Left hindlimb (tissue), 1 donor: ENCODE measurements around the gene SPESP1.
"Not testable (repeated sequence)": the region's sequence is repeated elsewhere in the genome, so short reads cannot be mapped to it uniquely, and the experiment has no call there.

Experiments used
- DNase-seq: peaks from one replicate; pipeline ENCODE4 v3.0.0-alpha.2; 2018

SPESP1 gene

GRCh38 chr15:68930268-68931022, at the start of gene SPESP1:
SPESP1 (plus strand) TSS chr15:68930525; CDS start chr15:68930654, 129 bp downstream.
- peak; percentile 67 for DNase-seq

DNA sequence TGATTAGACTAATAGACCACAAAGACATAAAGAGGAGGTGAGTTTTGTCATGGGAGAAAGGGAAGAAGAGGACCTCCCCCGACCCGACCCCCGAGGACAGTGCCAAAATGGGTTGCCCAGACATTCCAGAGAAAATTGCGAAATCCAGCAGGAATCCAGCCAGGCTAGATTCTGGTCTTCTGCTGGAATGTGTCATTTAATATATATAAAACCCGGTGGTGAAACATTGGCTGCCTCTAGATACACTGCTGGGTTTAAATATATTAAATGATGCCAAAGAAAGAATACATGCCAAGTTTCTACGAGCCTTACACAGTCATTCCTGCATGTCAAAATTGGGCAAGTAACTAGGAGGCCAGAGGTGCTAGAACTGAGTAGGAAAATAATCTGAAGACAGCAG, 45.3 kb upstream of the SPESP1 start:
- DNase-seq, result peak; percentile 72

- DNase-seq, result no peak
Measured at GRCh38 chr15:68887120-68887519, 43.2 kb upstream of the SPESP1 start.

DNA sequence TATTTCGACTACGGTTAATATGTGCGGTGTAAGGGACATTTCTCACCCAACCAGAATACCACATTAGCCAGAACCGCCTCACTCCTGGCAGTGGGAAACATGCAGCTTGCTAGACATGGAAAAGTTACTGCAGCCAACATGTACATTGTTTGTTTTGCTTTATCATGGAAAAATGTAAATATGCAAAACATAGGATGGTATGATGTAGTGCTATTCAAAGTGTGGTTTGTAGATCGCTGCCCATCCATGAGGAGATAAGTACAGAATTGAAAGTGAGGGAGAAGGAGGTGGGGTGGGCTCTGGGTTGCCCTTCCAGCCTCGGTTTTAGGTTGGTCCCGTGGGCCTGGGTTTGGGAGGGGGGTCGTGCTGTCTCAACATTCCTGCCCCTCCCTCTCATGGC, 42.5 kb upstream of the SPESP1 start:
- no peak for DNase-seq

DNA sequence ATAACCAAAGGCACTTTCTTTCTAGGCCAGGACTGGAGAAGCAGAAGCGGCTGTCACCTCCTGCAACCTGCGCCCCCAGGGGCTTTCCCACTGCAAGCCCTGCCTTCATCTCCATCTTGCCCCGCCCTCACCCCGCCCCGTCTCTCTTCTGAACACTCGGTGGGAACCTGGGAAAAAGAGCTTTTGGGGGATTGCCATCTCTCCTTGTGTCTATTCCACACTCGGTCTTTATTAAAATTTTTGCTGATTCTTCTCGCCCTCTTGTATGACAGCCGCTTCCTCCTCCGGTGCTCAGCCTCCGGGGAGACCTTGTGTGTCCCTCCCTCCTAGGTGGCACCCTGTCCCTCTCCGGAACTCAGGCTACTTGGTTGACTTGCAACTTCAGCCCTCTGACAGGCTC, 41.9 kb upstream of the SPESP1 start:
- DNase-seq, result no peak

- no peak for DNase-seq
Measured at GRCh38 chr15:68894208-68894607, 36.1 kb upstream of the SPESP1 start.

DNA sequence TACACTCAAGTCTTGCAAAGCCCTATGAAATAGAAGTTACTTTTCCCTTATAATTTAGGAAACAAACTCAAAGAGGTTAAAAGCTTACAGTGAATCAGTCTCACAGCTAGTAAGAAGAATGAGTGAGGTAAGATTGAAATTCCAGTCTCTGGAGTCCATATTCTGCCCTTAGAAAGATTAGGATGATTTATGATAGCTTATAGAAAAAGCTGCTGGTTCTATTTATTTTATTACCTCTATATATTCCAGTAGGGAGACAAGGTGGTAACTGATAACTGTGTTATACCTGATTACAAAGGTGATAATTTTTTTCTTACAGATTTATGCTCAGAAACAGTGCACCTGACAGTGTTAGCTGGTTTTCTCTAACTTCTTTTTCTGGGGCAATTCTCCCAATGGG, 34.1 kb upstream of the SPESP1 start:
- DNase-seq, result no peak

- DNase-seq, result no peak
Measured at GRCh38 chr15:68897016-68897415, 33.3 kb upstream of the SPESP1 start.

DNA sequence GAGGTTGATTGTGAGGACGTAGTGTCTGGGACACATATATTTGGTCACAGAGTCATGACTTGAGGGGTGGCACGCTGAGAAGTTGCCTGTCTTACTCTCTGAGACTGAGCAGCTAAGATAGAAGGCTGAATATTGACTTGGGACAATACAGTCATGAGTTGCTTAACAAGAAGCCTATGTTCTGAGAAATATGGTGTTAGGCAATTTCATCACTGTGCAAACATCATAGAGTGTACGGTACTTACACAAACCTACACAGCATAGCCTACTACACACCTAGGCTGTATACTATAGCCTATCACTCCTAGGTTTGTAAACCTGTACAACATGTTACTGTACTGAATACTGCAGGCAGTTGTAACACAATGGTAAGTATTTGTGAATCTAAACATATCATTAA, 30.3 kb upstream of the SPESP1 start:
- no peak for DNase-seq

- DNase-seq, result no peak
Measured at GRCh38 chr15:68907396-68907923, 22.9 kb upstream of the SPESP1 start.

DNA sequence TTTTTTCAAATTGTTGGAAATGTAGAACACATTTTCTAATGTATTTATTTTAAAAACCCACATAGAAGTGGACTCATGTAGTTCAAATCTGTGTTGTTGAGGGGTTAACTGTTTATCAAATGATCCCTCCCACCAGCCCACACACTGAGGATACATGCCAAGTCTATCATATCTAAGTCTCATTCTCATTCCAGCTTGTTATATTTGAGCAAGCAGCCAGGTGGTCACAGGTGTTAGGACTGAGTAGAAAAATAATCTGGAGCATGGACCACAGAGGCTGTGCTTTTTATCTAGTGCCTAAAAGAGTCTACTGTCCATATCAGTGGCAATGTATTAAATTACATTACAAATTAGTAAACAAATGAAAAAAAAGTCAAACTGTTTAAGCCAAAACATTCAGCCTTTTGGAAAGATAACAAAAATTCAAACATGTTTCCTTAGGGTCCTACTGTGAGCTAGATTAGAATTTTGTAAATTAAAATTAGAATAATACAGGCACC, 20.7 kb upstream of the SPESP1 start:
- DNase-seq, result no peak

DNA sequence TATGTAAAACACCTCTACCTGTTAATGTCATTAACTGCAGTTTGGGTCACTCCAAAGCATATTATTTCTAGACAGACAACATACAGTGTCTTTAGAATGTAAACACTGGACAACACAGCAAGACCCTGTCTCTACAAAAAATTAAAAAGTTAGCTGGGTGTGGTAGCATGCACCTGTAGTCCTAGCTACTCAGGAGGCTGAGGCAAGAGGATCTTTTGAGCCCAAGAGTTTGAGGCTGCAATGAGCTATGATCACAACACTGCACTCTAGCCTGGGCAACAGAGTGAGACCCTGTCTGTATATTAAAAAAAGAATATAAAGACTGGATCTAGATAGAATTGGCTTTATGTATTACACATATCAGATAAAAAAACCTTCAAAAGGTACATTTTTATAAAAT, 20.0 kb upstream of the SPESP1 start:
- no peak for DNase-seq

DNA sequence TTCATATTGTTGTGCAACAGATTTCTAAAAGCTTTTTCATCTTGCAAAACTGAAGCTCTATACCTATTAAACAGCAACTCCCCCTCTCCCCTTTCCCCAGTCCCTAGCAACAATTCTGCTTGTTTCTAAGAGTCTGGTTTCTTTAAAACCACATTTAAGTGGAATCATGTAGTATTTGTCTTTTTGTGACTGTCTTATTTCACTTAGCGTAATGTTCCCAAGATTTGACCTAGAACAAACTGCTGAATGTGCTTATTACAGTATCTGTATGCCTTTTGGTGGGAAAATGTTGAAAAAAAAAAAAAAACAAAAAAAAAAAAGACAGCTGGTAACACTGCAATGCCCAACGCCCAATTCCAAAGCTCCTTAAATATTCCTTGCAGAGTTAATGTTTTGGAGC, 19.5 kb upstream of the SPESP1 start:
- no peak for DNase-seq

DNA sequence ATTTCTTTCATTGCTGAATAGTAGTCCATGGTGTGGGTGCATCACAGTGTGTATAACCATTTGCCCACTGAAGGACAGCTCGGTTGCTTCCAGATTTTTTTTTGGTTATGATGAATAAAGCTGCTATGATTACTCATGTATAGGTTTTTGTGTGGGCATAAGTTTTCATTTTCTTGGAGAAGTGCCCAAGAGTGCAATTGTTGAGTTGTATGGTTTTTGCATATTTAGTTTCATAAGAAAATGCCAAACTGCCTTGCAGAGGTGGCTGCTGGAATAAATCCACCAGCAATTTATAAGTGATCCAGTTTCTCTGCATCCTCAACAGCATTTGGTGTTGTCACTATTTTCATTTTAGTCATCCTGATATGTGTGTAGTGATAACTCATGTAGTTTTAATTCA, 8.4 kb upstream of the SPESP1 start:
- DNase-seq, result no peak

DNA sequence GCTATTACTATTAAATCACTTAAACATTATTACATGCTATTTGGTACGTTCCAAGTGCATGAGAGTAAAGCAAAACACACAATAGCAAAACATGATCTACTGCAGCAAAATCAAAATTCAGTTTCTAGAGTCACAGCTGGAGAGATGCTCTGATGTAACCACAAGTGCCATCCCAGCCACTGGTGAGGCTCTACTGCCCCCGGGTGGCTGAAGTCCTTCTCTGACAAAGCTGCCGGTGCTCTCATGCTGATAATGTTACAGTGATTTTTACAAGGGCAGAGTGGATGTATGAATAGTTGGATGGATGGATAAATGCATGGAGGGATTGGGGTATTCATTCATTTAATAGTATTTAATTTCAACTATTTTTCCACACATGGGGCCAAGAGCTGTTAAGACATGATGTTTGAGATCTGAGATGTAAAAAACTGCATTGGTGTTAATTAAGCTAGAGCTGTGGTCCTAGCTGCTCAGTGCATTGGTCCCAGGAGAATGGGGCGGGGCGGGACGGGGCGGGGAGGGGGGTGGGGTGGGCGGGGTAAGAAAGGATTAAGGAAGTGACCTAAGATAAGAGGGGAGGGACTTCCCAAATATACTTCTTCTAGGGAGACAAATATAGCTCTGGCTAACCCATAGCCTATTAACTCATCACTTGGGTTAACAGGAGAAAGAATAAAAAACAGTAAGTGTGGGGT, 5.3 kb upstream of the SPESP1 start:
- DNase-seq, result peak; percentile 86

GRCh38 chr15:68933001-68933400, 2.7 kb downstream of the SPESP1 start:
- no peak for DNase-seq

DNA sequence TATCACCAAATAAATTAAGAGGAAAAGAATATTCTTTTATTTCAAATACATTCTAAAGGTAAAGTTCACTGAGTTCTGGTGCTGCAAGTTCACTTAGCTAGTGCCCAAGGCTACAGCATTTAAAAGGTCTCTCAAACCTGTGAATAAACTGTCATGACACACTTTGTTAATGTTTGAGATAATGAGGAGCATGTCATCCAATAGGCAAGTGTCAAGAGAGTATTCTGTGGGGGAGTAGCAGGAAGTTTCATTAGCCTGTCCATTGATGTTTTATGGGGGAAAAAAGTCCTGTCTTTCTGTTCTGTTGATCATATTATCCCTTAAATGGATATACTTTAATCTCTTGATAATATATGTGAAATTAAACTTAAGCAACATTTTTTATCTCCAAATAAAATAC, 4.0 kb downstream of the SPESP1 start:
- DNase-seq, result no peak

GRCh38 chr15:68935400-68935937, 5.1 kb downstream of the SPESP1 start:
- DNase-seq, result no peak

DNA sequence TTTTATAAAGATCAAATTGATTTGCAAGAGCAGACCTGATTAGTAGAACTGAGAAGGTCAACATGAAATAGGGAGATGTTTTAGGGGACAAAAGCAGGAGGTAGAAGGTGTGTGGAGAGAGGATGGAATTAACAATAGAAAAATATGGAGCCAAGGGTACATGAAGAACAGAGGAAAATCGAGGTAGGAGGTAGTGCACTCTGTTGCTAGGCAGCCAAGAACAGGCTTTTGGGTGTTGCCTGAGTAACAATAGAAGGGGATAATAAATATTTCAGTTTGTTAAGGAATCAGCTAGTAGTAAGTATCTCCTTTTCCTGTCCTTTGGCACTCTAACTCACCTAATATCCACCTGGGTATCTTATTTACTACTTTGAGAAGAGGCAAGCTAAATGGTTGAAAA, 9.2 kb downstream of the SPESP1 start:
- no peak for DNase-seq

DNA sequence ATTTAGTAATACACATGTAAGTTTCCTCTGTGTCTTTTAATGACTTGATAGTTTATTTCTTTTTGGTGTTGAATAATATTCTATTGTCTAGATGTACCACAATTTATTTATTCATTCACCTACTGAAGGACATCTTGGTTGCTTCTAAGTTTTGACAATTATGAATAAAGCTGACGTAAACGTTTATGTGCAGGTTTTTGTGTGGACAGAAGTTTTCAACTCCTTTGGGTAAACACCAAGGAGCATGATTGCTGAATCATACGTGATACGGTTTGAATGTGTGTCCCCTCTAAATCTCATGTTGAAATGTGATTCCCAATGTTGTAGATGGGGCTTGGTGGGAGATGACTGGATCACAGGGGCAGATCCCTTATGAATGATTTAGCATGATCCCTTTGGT, 21.5 kb downstream of the SPESP1 start:
- DNase-seq, result no peak

DNA sequence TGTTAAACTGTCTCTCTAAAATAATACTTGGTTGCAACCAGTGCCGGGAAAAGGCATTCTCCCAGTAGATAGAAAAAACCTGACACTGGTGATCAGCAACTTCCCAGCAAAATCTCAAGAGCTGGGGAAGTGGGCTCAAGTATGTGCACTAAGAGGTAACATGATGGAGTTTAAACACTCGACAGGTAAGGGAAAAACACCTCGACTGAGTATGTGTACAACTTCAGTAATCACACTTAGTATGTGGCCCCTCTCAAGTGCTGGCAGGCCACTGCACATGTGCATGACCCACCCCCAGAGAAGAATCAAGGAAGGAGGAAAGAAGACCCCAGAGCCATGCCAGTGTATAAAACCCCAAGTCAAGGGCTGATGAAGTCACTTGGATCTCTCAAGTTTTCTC, 27.4 kb downstream of the SPESP1 start:
- no peak for DNase-seq

GRCh38 chr15:68958597-68958996, 28.3 kb downstream of the SPESP1 start:
- DNase-seq, result no peak

- DNase-seq, result no peak
Measured at GRCh38 chr15:68962465-68962864, 32.1 kb downstream of the SPESP1 start.

DNA sequence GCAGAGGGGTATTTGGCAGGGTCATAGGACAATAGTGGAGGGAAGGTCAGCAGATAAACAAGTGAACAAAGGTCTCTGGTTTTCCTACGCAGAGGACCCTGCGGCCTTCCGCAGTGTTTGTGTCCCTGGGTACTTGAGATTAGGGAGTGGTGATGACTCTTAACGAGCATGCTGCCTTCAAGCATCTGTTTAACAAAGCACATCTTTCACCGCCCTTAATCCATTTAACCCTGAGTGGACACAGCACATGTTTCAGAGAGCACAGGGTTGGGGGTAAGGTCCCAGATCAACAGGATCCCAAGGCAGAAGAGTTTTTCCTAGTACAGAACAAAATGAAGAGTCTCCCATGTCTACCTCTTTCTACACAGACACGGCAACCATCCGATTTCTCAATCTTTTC, 33.4 kb downstream of the SPESP1 start:
- not testable (repeated sequence) for DNase-seq
